ENCODE measurements around the gene RNF144B. TPM values are rescaled to one million over a fixed set of nuclear protein-coding genes. Genes with fewer than 3 reads are reported as not detected.

The RNF144B gene
- total RNA-seq, 4 donors from 2014 or later = 5.6 to 18.4 (median 15.2) TPM

- WGBS, 2 donors (ENCODE audit: low coverage in 1 of 2) = 84 to 95% methylated on average over 4 of the region's 4 CpGs
- Histone ChIP-seq H3K27ac (no peak overlapping the region), H3K4me3 (no peak overlapping the region), H3K9me3 (no peaks in the 10 kb centered on the region), H3K27me3 (no peaks in the 10 kb centered on the region), H3K4me1 (no peaks in the 10 kb centered on the region), H3K36me3 (no peaks in the 10 kb centered on the region)
- TF ChIP-seq, protein P1, sequence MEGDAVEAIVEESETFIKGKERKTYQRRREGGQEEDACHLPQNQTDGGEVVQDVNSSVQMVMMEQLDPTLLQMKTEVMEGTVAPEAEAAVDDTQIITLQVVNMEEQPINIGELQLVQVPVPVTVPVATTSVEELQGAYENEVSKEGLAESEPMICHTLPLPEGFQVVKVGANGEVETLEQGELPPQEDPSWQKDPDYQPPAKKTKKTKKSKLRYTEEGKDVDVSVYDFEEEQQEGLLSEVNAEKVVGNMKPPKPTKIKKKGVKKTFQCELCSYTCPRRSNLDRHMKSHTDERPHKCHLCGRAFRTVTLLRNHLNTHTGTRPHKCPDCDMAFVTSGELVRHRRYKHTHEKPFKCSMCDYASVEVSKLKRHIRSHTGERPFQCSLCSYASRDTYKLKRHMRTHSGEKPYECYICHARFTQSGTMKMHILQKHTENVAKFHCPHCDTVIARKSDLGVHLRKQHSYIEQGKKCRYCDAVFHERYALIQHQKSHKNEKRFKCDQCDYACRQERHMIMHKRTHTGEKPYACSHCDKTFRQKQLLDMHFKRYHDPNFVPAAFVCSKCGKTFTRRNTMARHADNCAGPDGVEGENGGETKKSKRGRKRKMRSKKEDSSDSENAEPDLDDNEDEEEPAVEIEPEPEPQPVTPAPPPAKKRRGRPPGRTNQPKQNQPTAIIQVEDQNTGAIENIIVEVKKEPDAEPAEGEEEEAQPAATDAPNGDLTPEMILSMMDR (IDR thresholded peaks at IDR 0.05) = no peak
- TF ChIP-seq POLR2A (IDR thresholded peaks at IDR 0.05) (no peak), EP300 (IDR thresholded peaks at IDR 0.05) (no peak), POLR2AphosphoS5 (IDR thresholded peaks at IDR 0.05) (no peak)
- ATAC-seq = no peak
Measured at GRCh38 chr6:18347021-18347577, 40.1 kb upstream of the RNF144B start.

DNA sequence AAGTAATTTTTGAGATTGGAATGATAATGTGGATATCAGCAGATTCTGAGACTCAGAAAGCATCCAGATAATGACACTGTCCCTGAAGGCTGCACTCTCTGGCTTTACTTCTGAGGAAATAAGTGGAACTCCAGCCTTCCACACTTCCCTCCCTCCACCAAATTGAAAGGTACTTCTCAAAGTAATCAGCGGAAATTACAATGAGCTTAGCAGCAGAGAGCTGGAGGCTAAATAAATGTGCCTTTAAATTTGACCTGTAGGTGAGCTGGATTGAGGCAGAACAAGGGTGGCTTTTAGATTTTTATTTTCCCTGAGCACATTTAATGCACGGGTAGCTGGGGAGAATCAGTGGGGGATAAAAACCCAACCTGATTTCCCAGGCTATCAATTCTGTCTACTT lies 39.3 kb upstream of the RNF144B start:
- Histone ChIP-seq H3K4me1 (no peaks in the 10 kb centered on the region), H3K36me3 (no peaks in the 10 kb centered on the region), H3K27ac (no peak overlapping the region), H3K27me3 (no peaks in the 10 kb centered on the region), H3K9me3 (no peaks in the 10 kb centered on the region), H3K4me3 (no peak overlapping the region)
- 0 to 58% methylated on average over 1 to 2 of the region's 2 CpGs for WGBS, 2 donors (ENCODE audit: low coverage in 1 of 2)
- TF ChIP-seq POLR2AphosphoS5 (IDR thresholded peaks at IDR 0.05) (no peak), EP300 (IDR thresholded peaks at IDR 0.05) (no peak), POLR2A (IDR thresholded peaks at IDR 0.05) (no peak)
- TF ChIP-seq, protein P1 (IDR thresholded peaks at IDR 0.05) = no peak
- no peak for ATAC-seq

DNA sequence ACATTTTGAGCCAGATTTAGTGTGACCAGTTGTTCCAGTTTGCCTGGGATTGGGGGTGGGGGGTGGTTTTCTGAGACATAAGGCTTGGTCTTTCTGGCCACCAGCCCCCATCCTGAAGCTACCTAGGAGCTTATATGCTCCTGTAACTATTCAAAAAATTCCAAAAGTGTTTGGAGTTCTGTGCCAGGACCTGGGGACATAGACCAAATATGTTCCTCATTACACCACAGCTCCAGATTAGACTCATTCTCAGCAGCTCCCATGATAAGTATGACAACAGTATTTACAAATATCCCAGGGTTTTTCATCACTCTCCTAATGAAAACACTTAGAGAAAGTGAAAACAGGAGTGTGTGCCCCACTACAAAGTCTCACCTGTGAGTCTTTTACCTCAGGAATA lies 37.8 kb upstream of the RNF144B start:
- Histone ChIP-seq H3K27ac (no peak overlapping the region), H3K4me3 (no peak overlapping the region), H3K27me3 (no peaks in the 10 kb centered on the region), H3K4me1 (no peaks in the 10 kb centered on the region), H3K9me3 (no peaks in the 10 kb centered on the region), H3K36me3 (no peaks in the 10 kb centered on the region)
- ATAC-seq = no peak
- TF ChIP-seq EP300 (IDR thresholded peaks at IDR 0.05) = no peak
- no peak for TF ChIP-seq POLR2AphosphoS5 (IDR thresholded peaks at IDR 0.05)
- TF ChIP-seq, protein P1 (IDR thresholded peaks at IDR 0.05) = no peak

GRCh38 chr6:18350271-18350670 lies 36.9 kb upstream of the RNF144B start:
- no peaks in the 10 kb centered on the region for H3K9me3 ChIP-seq
- no peak for ATAC-seq
- H3K27ac ChIP-seq = no peak overlapping the region

DNA sequence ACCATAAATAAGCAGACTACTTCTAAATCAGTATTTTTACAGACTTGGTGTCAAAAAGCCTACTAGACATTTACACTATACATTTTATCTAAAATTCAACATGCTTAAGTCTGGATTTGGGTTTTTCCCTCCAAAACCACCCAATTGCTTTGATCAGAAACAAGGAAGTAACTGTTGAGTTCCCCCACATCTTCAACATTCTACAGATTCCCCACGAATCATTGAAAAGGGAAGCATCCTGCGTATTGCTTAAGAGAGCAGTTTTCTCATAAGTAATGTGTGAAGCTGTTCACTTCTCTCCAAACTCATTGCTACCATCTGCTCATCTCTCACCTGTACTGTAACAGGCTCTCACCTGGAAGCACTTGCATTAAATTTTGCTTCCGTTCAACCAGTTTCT lies 36.4 kb upstream of the RNF144B start:
- ATAC-seq = no peak
- Histone ChIP-seq H3K27me3 (no peaks in the 10 kb centered on the region), H3K36me3 (no peaks in the 10 kb centered on the region), H3K9me3 (no peaks in the 10 kb centered on the region), H3K4me1 (no peaks in the 10 kb centered on the region), H3K4me3 (no peak overlapping the region), H3K27ac (no peak overlapping the region)
- 68 to 79% methylated on average over 3 of the region's 3 CpGs for WGBS, 2 donors (ENCODE audit: low coverage in 1 of 2)
- TF ChIP-seq, protein P1 (IDR thresholded peaks at IDR 0.05) = no peak
- TF ChIP-seq POLR2AphosphoS5 (IDR thresholded peaks at IDR 0.05) (no peak), POLR2A (IDR thresholded peaks at IDR 0.05) (no peak), EP300 (IDR thresholded peaks at IDR 0.05) (no peak)

More at GRCh38 chr6:18350271-18350670, 36.9 kb upstream of the RNF144B start:
- Histone ChIP-seq H3K4me1 (no peaks in the 10 kb centered on the region), H3K4me3 (no peak overlapping the region), H3K36me3 (no peaks in the 10 kb centered on the region), H3K27me3 (no peaks in the 10 kb centered on the region)
- WGBS, 2 donors (ENCODE audit: low coverage in 1 of 2) = 60 to 100% methylated on average over 1 of the region's 4 CpGs
- no peak for TF ChIP-seq EP300 (IDR thresholded peaks at IDR 0.05)
- TF ChIP-seq, protein P1 (IDR thresholded peaks at IDR 0.05) = no peak
- TF ChIP-seq POLR2AphosphoS5 (IDR thresholded peaks at IDR 0.05) = no peak
- no peak for TF ChIP-seq POLR2A (IDR thresholded peaks at IDR 0.05)

All from gastroesophageal sphincter (tissue), 4 donors.